CD4-positive, alpha-beta memory T cell (primary cell): Measurements from ENCODE around the gene COL9A2. TPM values are rescaled to one million over a fixed set of nuclear protein-coding genes. Genes with fewer than 3 reads are reported as not detected.

Experiments
- CTCF ChIA-PET: fragments of 350-600 bp; sonication (Branson Sonifier 250); formaldehyde crosslinking; loops from one replicate; lab custom pipeline; 2021; ENCODE audit warnings: inconsistent platforms; ENCODE audit not compliant: partially characterized antibody; lab: Charles Lee
- POLR2A ChIA-PET: fragments of 350-600 bp; sonication (Branson Sonifier 250); formaldehyde crosslinking; loops from one replicate; lab custom pipeline; 2021; ENCODE audit not compliant: partially characterized antibody; lab: Charles Lee
- DNase-seq, 5 donors: peaks; one replicate each; pipeline versions ENCODE4 v3.0.0 to v3.0.0-alpha.2; 2020 to 2022; ENCODE audit warnings: mixed read lengths in 1 of 5
- H3K27ac ChIP-seq: one replicate; pipeline ENCODE4 v1.7.0; 2013; ENCODE audit warnings: low read depth, low read length
- H3K27me3 ChIP-seq: 2 replicates; pipeline ENCODE4 v1.7.0; 2013; ENCODE audit warnings: mild to moderate bottlenecking, low read length, moderate library complexity; ENCODE audit not compliant: insufficient read depth
- H3K36me3 ChIP-seq: 2 replicates; pipeline ENCODE4 v1.7.0; 2013; ENCODE audit warnings: mild to moderate bottlenecking, low read length, moderate library complexity; ENCODE audit not compliant: insufficient read depth
- H3K4me1 ChIP-seq: 2 replicates; pipeline ENCODE4 v1.7.0; 2013; ENCODE audit warnings: mild to moderate bottlenecking, low read length, moderate library complexity; ENCODE audit not compliant: insufficient read depth
- H3K4me3 ChIP-seq, 2 donors: one replicate each; pipeline ENCODE4 v1.7.0; 2013; ENCODE audit warnings: low read length in 2 of 2, mild to moderate bottlenecking in 1 of 2
- H3K9me3 ChIP-seq, 2 donors: one replicate each; pipeline ENCODE4 v1.7.0; 2013; ENCODE audit warnings: low read length in 2 of 2, control low read depth in 1 of 2; ENCODE audit not compliant: control insufficient read depth in 1 of 2
- H3K27ac Mint-ChIP-seq, 7 donors: one replicate each; pipeline ENCODE4 v1.8.0; 2020 to 2021; ENCODE audit warnings: mixed read lengths in 7 of 7, mild to moderate bottlenecking in 6 of 7, inconsistent platforms in 3 of 7, moderate library complexity in 3 of 7
- H3K27me3 Mint-ChIP-seq, 2 donors: one replicate each; pipeline ENCODE4 v1.8.0; 2020 to 2021; ENCODE audit warnings: mixed read lengths in 2 of 2
- H3K36me3 Mint-ChIP-seq, 2 donors: one replicate each; pipeline ENCODE4 v1.8.0; 2020 to 2021; ENCODE audit warnings: mixed read lengths in 2 of 2, inconsistent platforms in 1 of 2, mild to moderate bottlenecking in 1 of 2
- H3K4me1 Mint-ChIP-seq, 4 donors: one replicate each; pipeline ENCODE4 v1.8.0; 2020 to 2021; ENCODE audit warnings: mixed read lengths in 4 of 4, mild to moderate bottlenecking in 1 of 4
- H3K4me3 Mint-ChIP-seq, 8 donors: one replicate each; pipeline ENCODE4 v1.8.0; 2020 to 2021; ENCODE audit warnings: mixed read lengths in 8 of 8, mild to moderate bottlenecking in 7 of 8, moderate library complexity in 6 of 8, inconsistent platforms in 3 of 8
- H3K9me3 Mint-ChIP-seq, 8 donors: one replicate each; pipeline ENCODE4 v1.8.0; 2020 to 2021; ENCODE audit warnings: mixed read lengths in 8 of 8, mild to moderate bottlenecking in 5 of 8, inconsistent platforms in 3 of 8, moderate library complexity in 1 of 8
- intact Hi-C: fragments of 100-400 bp; cut with micrococcal nuclease; formaldehyde crosslinking; loops from one replicate; pipeline ENCODE4 v1.15.1; 2023
- polyA plus RNA-seq, 2 donors: library from polyadenylated mRNA; unstranded; fragments of 300-500 nt; fragmentation: Illumina TruSeq; gene quantifications; one replicate each; pipeline ENCODE4 v1.2.3, GENCODE V29; 2021
- total RNA-seq, 2 experiments: library from RNA; stranded (reverse); gene quantifications; one replicate each; pipeline ENCODE4 v1.2.3, GENCODE V29; 2021

Gene COL9A2
- total and polyA plus RNA-seq, 4 experiments from 2014 or later, result 0.41 to 2.8 (median 2.1) TPM; not detected in 1

GRCh38 chr1:40313958-40314720 is 2.9 kb downstream of the COL9A2 start:
- Mint-ChIP-seq H3K27me3 (peaks cover 10 to 15% of the 10 kb centered on the region in 2 donors), H3K4me1 (peaks cover 13 to 65% (median 32%) of the 10 kb centered on the region in 4 donors), H3K36me3 (no peaks in the 10 kb centered on the region), H3K27ac (peak overlapping the region in 4 of 7 donors; percentile 68 to 91 (median 72)), H3K4me3 (peak overlapping the region in 4 of 8 donors; percentile 57 to 95 (median 66)), H3K9me3 (no peaks in the 10 kb centered on the region)
- intact Hi-C loops, result loop anchor here (2.0 kb wide), 1 partner anchor 153 kb away; the partner anchor contains the start of gene RLF
- DNase-seq, result no peak
- no peaks in the 10 kb centered on the region for H3K9me3 ChIP-seq
- H3K4me3 ChIP-seq, result no peak overlapping the region
- peaks cover 44% of the 10 kb centered on the region for H3K4me1 ChIP-seq
- H3K27ac ChIP-seq, result no peak overlapping the region
- H3K36me3 ChIP-seq, result no peaks in the 10 kb centered on the region
- no peaks in the 10 kb centered on the region for H3K27me3 ChIP-seq
- POLR2A ChIA-PET, result interaction anchor here (2.2 to 2.8 kb wide), 3 partner anchors 25 to 161 kb away, joined by 8 to 11 read pairs (median 9); no protein-coding TSS in a partner anchor
- CTCF ChIA-PET, result interaction anchor here (0.8 to 6.1 kb wide), 24 partner anchors 10 to 282 kb away, joined by 3 to 62 read pairs (median 5); partner anchors contain the start of gene SMAP2

- Histone ChIP-seq H3K27ac (no peak overlapping the region), H3K36me3 (no peaks in the 10 kb centered on the region), H3K4me3 (no peak overlapping the region), H3K9me3 (no peaks in the 10 kb centered on the region), H3K27me3 (no peaks in the 10 kb centered on the region), H3K4me1 (peaks cover 39% of the 10 kb centered on the region)
- ChIA-PET POLR2A (interaction anchor here (2.6 kb wide), 1 partner anchor 161 kb away, joined by 8 read pairs; no protein-coding TSS in a partner anchor), CTCF (interaction anchor here (0.9 to 6.1 kb wide), 5 partner anchors 12 to 161 kb away, joined by 3 to 62 read pairs (median 4); no protein-coding TSS in a partner anchor)
- intact Hi-C loops, result no loop called here
- Mint-ChIP-seq H3K36me3 (no peaks in the 10 kb centered on the region), H3K9me3 (no peaks in the 10 kb centered on the region), H3K27ac (peak overlapping the region in 2 of 7 donors; percentile 50 to 72), H3K4me3 (peak overlapping the region in 3 of 8 donors; percentile 25 to 49 (median 29)), H3K27me3 (peaks cover 8 to 10% of the 10 kb centered on the region in 2 donors), H3K4me1 (peaks cover 8 to 58% (median 26%) of the 10 kb centered on the region in 4 donors)
- DNase-seq, result no peak
These were observed 3.6 kb downstream of the COL9A2 start for GRCh38 chr1:40313329-40313957.

GRCh38 chr1:40312238-40313205 is 4.6 kb downstream of the COL9A2 start:
- peak overlapping the region in 3 of 8 donors; percentile 29 to 54 (median 49) for H3K4me3 Mint-ChIP-seq
- H3K27me3 ChIP-seq, result no peaks in the 10 kb centered on the region
- H3K9me3 ChIP-seq, result no peaks in the 10 kb centered on the region
- POLR2A ChIA-PET, result no interaction called here
- H3K4me1 Mint-ChIP-seq, result peaks cover 3 to 51% (median 21%) of the 10 kb centered on the region in 4 donors
- H3K27ac ChIP-seq, result no peak overlapping the region
- no peaks in the 10 kb centered on the region for H3K36me3 ChIP-seq
- peak overlapping the region in 6 of 7 donors; percentile 10 to 78 (median 32) for H3K27ac Mint-ChIP-seq
- CTCF ChIA-PET, result interaction anchor here (1.0 kb wide), 1 partner anchor 29 kb away, joined by 4 read pairs; no protein-coding TSS in a partner anchor
- H3K27me3 Mint-ChIP-seq, result peaks cover 2 to 4% of the 10 kb centered on the region in 2 donors
- intact Hi-C loops, result no loop called here
- H3K4me3 ChIP-seq, result no peak overlapping the region
- peaks cover 39% of the 10 kb centered on the region for H3K4me1 ChIP-seq
- DNase-seq, result no peak
- no peaks in the 10 kb centered on the region for H3K36me3 Mint-ChIP-seq
- H3K9me3 Mint-ChIP-seq, result no peaks in the 10 kb centered on the region

GRCh38 chr1:40311692-40312091 is 5.4 kb downstream of the COL9A2 start:
- H3K27ac Mint-ChIP-seq, result peak overlapping the region in 4 of 7 donors; percentile 36 to 78 (median 57)
- Histone ChIP-seq H3K27ac (no peak overlapping the region), H3K4me1 (peaks cover 39% of the 10 kb centered on the region), H3K4me3 (no peak overlapping the region), H3K27me3 (no peaks in the 10 kb centered on the region), H3K9me3 (no peaks in the 10 kb centered on the region), H3K36me3 (no peaks in the 10 kb centered on the region)
- H3K9me3 Mint-ChIP-seq, result no peaks in the 10 kb centered on the region
- ChIA-PET POLR2A (no interaction called here), CTCF (interaction anchor here (1.8 kb wide), 1 partner anchor 158 kb away, joined by 5 read pairs; no protein-coding TSS in a partner anchor)
- DNase-seq, result no peak
- H3K27me3 Mint-ChIP-seq, result no peaks in the 10 kb centered on the region
- no peak overlapping the region for H3K4me3 Mint-ChIP-seq
- peaks cover 1 to 50% (median 19%) of the 10 kb centered on the region in 4 donors for H3K4me1 Mint-ChIP-seq
- no peaks in the 10 kb centered on the region for H3K36me3 Mint-ChIP-seq
- intact Hi-C loops, result no loop called here

GRCh38 chr1:40310983-40311642 is 6.0 kb downstream of the COL9A2 start:
- H3K27me3 ChIP-seq, result no peaks in the 10 kb centered on the region
- ChIA-PET POLR2A (no interaction called here), CTCF (interaction anchor here (1.8 kb wide), 1 partner anchor 158 kb away, joined by 5 read pairs; no protein-coding TSS in a partner anchor)
- peaks cover 36% of the 10 kb centered on the region for H3K4me1 ChIP-seq
- Mint-ChIP-seq H3K9me3 (no peaks in the 10 kb centered on the region), H3K4me3 (no peak overlapping the region), H3K36me3 (no peaks in the 10 kb centered on the region), H3K27ac (peak overlapping the region in 3 of 7 donors; percentile 29 to 64 (median 58)), H3K4me1 (peaks cover 1 to 47% (median 19%) of the 10 kb centered on the region in 4 donors), H3K27me3 (no peaks in the 10 kb centered on the region)
- no peak overlapping the region for H3K27ac ChIP-seq
- no peak overlapping the region for H3K4me3 ChIP-seq
- no peaks in the 10 kb centered on the region for H3K9me3 ChIP-seq
- DNase-seq, result no peak
- intact Hi-C loops, result no loop called here
- no peaks in the 10 kb centered on the region for H3K36me3 ChIP-seq

- H3K27ac ChIP-seq, result no peak overlapping the region
- Mint-ChIP-seq H3K36me3 (no peaks in the 10 kb centered on the region), H3K4me1 (peaks cover 1 to 37% (median 15%) of the 10 kb centered on the region in 4 donors), H3K4me3 (no peak overlapping the region), H3K27ac (no peak overlapping the region), H3K27me3 (no peaks in the 10 kb centered on the region), H3K9me3 (no peaks in the 10 kb centered on the region)
- CTCF ChIA-PET, result interaction anchor here (1.8 kb wide), 1 partner anchor 157 kb away, joined by 5 read pairs; no protein-coding TSS in a partner anchor
- H3K4me3 ChIP-seq, result no peak overlapping the region
- no peak for DNase-seq
- no peaks in the 10 kb centered on the region for H3K27me3 ChIP-seq
- H3K9me3 ChIP-seq, result no peaks in the 10 kb centered on the region
- H3K4me1 ChIP-seq, result peaks cover 27% of the 10 kb centered on the region
- intact Hi-C loops, result no loop called here
- H3K36me3 ChIP-seq, result no peaks in the 10 kb centered on the region
- POLR2A ChIA-PET, result no interaction called here
These were observed 7.0 kb downstream of the COL9A2 start for GRCh38 chr1:40310129-40310461.
